ENCODE data around the gene MICALL1. TPM values are rescaled to one million over a fixed set of nuclear protein-coding genes. Genes with fewer than 3 reads are reported as not detected.

MICALL1 gene
- total and polyA plus RNA-seq, 2 of the 4 experiments (the other 2 are of a cell fraction) = 12.4 to 22.3 TPM

DNA sequence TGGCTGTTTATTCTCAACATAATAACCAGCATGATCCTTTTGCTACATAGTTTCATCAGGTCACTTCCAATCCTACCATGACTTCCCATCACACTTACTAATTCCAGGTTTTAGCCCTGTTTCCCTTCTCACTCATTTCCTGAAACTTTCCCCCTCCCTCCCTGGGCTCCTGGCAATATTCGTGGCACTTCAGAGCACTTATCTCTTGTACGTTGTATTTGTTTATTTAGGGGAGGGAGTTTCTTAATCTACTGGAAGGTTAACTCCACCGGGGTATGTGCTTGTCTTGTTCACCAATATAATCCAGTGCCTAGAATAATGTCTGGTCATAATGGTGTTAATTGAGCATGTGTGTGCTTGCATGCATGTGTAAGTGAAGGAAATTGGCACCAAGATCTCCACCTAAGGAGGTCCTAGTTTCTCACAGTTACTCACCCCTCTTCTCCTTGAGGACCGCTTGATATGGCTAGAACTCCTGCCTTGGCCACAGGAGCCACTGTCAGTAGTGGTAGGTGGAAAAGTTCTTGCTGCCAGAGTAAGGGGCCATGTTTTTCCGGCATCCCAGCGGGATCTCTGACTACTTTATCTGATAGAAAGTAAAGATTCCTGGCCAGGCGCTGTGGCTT lies 45.2 kb upstream of the MICALL1 start:
- H3K9me3 ChIP-seq (ENCODE audit: control insufficient read depth, insufficient read depth, low read length) = no peaks in the 10 kb centered on the region
- no peak overlapping the region for H2AFZ ChIP-seq (replicated peaks; ENCODE audit: low read length, poor library complexity)
- H3K27ac ChIP-seq (ENCODE audit: insufficient read depth, low read length) = no peak overlapping the region
- H2BK15ac ChIP-seq (ENCODE audit: low read depth, low read length) = no peak overlapping the region
- peaks cover 58% of the 10 kb centered on the region for H3K36me3 ChIP-seq (ENCODE audit: control insufficient read depth, insufficient read depth, low read length)
- no peaks in the 10 kb centered on the region for H3K27me3 ChIP-seq (ENCODE audit: control insufficient read depth, insufficient read depth, low read length)
- H3K9ac ChIP-seq (ENCODE audit: low read depth, low read length) = no peak overlapping the region; the same call in 1 of the 2 replicates
- intact Hi-C loops (cut with micrococcal nuclease) (loop anchor here (5.0 kb wide), 1 partner anchor 324 kb away; no protein-coding TSS in a partner anchor), in situ Hi-C loops (cut with MboI; ENCODE audit: low sequenced_read_pairs) (no loop called here), dilution Hi-C loops (cut with HindIII; ENCODE audit: low sequenced_read_pairs, unreplicated experiment) (no loop called here)
- ATAC-seq (ENCODE audit: low read depth) (no peak), DNase-seq (peak; percentile 7)
- BruUV-seq (replicated peaks) = no TSS peak
- peaks cover 33 to 53% of the 10 kb centered on the region in 2 experiments for H3K79me1 ChIP-seq (ENCODE audit: low read depth in 1 of 2, low read length in 2 of 2)
- no peak overlapping the region for H2BK5ac ChIP-seq (ENCODE audit: low read depth, low read length, poor library complexity, severe bottlenecking)
- peaks cover 9% of the 10 kb centered on the region for H4K20me1 ChIP-seq (ENCODE audit: insufficient read depth, low read length)
- no peak overlapping the region for H3K4ac ChIP-seq (ENCODE audit: low read depth, low read length)
- H2BK20ac ChIP-seq (ENCODE audit: low read depth, low read length) = no peak overlapping the region
- H3K4me2 ChIP-seq (ENCODE audit: low read depth, low read length) = no peak overlapping the region
- H3K18ac ChIP-seq (ENCODE audit: low read depth, low read length) = no peak overlapping the region
- ChIA-PET CTCF (no interaction called here), POLR2A (ENCODE audit: unreplicated experiment) (no interaction called here)
- peaks cover 5% of the 10 kb centered on the region for H3K4me1 ChIP-seq (ENCODE audit: control insufficient read depth, insufficient read depth, low read length)
- no peak overlapping the region for H2BK120ac ChIP-seq (ENCODE audit: low read depth, low read length)
- no peak overlapping the region for H2AK5ac ChIP-seq (ENCODE audit: low read depth, low read length)
- WGBS, 2 experiments (ENCODE audit: extremely low coverage in 2 of 2, insufficient read length in 1 of 2) = 80% methylated on average over 2 of the region's 7 CpGs; no CpG with 5 or more reads in 1 of the 2 experiments
- H4K5ac ChIP-seq (ENCODE audit: low read depth, low read length) = no peak overlapping the region
- H3K23ac ChIP-seq (ENCODE audit: low read depth, low read length) = no peak overlapping the region
- no peak overlapping the region for H4K8ac ChIP-seq (ENCODE audit: low read depth in 2 of 2, low read length in 2 of 2)
- H2AK9ac ChIP-seq (replicated peaks; ENCODE audit: low read depth, low read length, poor library complexity) = no peak overlapping the region
- no peak overlapping the region for H4K91ac ChIP-seq (ENCODE audit: insufficient read depth, low read depth, low read length)
- no peak overlapping the region for H3K14ac ChIP-seq (replicated peaks; ENCODE audit: low read depth, low read length)
- H3K9me1 ChIP-seq (ENCODE audit: insufficient read depth, low read length) = no peaks in the 10 kb centered on the region
- H3K4me3 ChIP-seq (ENCODE audit: insufficient read depth, low read depth, low read length) = no peak overlapping the region
- H3K56ac ChIP-seq (ENCODE audit: extremely low read depth, insufficient read depth, low read length) = no peak overlapping the region
- TF ChIP-seq SMC3 (IDR thresholded peaks at IDR 0.05; ENCODE audit: low read depth, low read length) (no peak), CTCF (conservative IDR thresholded peaks at IDR 0.05; ENCODE audit: low read depth, low read length) (no peak), FOS (IDR thresholded peaks at IDR 0.05; ENCODE audit: low read depth, low read length) (no peak), MXI1 (IDR thresholded peaks at IDR 0.05; ENCODE audit: borderline replicate concordance, low read depth, low read length) (no peak), BHLHE40 (IDR thresholded peaks at IDR 0.05; ENCODE audit: low read depth, low read length) (no peak), CEBPB (IDR thresholded peaks at IDR 0.05; ENCODE audit: low read depth, low read length) (no peak), MAFK (IDR thresholded peaks at IDR 0.05; ENCODE audit: low read depth, low read length) (no peak), RFX5 (IDR thresholded peaks at IDR 0.05; ENCODE audit: low read depth, low read length) (no peak), RAD21 (IDR thresholded peaks at IDR 0.05; ENCODE audit: low read length) (no peak), RCOR1 (IDR thresholded peaks at IDR 0.05; ENCODE audit: insufficient replicate concordance, low read length) (no peak), CHD1 (IDR thresholded peaks at IDR 0.05; ENCODE audit: low read depth, low read length) (no peak)
- TF ChIP-seq, protein P1, sequence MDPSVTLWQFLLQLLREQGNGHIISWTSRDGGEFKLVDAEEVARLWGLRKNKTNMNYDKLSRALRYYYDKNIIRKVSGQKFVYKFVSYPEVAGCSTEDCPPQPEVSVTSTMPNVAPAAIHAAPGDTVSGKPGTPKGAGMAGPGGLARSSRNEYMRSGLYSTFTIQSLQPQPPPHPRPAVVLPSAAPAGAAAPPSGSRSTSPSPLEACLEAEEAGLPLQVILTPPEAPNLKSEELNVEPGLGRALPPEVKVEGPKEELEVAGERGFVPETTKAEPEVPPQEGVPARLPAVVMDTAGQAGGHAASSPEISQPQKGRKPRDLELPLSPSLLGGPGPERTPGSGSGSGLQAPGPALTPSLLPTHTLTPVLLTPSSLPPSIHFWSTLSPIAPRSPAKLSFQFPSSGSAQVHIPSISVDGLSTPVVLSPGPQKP (IDR thresholded peaks at IDR 0.05; ENCODE audit: borderline replicate concordance, low read depth, low read length) = no peak
